HG03378 (cell line): ENCODE results near the gene SRSF3.
"Not testable (repeated sequence)": the region's sequence is repeated elsewhere in the genome, so short reads cannot be mapped to it uniquely, and the experiment has no call there.

Experiments used
- ATAC-seq: cut with Tn5 transposase; IDR thresholded peaks from one replicate; pipeline ENCODE4 v1.9.1; 2021; ENCODE audit warnings: mild to moderate bottlenecking, moderate library complexity; ENCODE audit not compliant: unreplicated experiment

SRSF3 gene

DNA sequence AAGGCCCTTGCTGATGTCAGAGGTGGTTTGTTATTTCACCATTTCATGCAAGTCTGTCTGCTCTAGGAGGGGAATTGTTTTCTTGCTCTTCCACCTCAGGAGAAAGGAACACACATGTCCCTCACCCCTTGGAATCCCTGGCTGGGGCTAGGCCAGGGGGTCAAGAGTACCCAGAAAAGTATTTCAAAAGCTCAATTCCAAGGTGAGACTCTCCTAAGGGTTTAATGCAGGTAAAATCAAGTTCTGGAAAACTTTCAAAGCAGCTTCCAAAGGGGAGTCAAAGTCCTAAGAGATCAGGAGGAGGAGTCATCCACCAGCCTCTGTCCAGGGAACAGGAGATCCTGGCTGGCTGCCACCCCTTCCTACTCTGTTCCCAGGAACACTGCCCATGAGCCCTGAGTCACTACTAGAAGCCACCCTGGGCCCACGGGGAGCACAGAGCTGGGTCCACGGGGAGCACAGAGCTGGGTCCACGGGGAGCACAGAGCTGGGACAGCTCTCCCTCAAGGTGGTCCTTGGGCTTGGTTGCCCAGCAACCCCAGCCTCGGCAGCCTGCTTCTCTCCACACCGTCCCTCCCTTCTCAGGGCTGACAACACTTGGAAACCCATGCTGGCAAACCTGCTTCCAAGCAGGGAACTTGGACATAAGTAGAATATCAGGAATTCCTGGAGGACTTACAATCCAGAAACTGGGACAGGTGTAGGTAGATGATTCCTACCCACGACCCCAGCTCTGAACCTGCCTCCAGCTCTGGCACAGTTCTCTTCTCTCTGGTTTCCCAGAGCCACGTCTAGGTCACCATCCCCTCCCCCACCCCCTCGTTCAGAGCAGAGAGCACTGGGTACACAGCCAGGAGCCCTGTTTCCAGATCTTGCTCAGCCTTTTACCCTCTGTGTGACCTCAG is 49.0 kb downstream of the SRSF3 start:
- ATAC-seq: no peak

GRCh38 chr6:36643977-36644376 is 49.8 kb downstream of the SRSF3 start:
- ATAC-seq: no peak

GRCh38 chr6:36649086-36649485 is 54.9 kb downstream of the SRSF3 start:
- no peak for ATAC-seq

GRCh38 chr6:36649701-36650484 is 55.7 kb downstream of the SRSF3 start:
- ATAC-seq: no peak

DNA sequence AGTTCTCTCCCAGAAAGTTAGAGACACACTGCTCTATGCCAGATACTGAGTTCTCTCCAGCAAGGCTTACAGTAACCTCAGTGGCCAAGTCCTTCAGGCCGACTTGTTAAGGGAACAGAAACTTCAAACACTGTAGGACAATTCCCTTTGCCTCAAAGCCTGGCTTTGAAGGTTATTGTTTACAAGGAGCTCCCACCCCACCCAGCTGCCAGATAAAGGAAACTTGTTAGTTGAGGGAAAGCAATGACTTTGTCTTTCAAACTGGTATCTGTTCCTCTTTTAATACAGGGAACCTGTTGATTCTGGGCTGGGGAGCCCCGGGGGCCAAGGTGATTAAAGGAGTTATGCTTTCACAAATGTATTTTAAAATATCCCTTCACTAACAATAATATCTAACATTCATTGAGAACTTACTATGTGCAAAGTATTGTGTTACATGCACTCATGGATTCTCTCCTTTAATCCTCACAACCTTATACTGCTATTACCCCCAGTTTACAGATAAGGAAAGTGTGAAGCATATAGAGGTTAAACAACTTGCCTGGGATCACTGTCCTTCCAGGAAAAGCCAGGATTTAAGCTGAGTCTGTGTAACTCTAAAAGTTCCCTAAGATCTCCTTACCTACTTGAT is 56.8 kb downstream of the SRSF3 start:
- peak; percentile 66 for ATAC-seq

GRCh38 chr6:36651659-36652379 is 57.7 kb downstream of the SRSF3 start:
- no peak for ATAC-seq

DNA sequence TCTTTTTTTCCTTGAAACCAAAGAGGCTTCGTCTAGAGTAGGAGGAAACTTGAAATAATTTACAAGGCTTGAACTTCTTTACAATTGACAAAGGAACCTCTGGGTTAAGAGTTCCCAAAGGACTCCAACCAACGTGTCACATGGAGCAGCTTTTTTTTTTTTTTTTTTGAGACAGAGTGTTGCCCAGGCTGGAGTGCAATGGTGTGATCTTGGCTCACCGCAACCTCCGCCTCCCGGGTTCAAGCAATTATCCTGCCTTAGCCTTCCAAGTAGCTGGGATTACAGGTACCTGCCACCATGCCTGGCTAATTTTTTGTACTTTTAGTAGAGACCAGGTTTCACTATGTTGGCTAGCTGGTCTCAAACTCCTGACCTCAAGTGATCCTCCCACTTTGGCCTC is 60.3 kb downstream of the SRSF3 start:
- not testable (repeated sequence) for ATAC-seq
